Neural cell (in vitro differentiated cells): ENCODE measurements around the gene LRRC45. TPM values are rescaled to one million over a fixed set of nuclear protein-coding genes. Genes with fewer than 3 reads are reported as not detected.

Experiments
- H2AFZ ChIP-seq: fragments of 200-600, 300-800 bp; sonication (generic), shearing (Covaris generic); 2 replicates; pipeline ENCODE4 v1.6.0; 2014; ENCODE audit warnings: low read depth, mild to moderate bottlenecking, antibody characterized with exemption, low read length, moderate library complexity
- H3F3A ChIP-seq: fragments of 200-600 bp; shearing (Covaris generic); 2 replicates; pipeline ENCODE4 v1.6.1; 2016; ENCODE audit warnings: mild to moderate bottlenecking, moderate library complexity, mixed read lengths, antibody characterized with exemption, low read length; ENCODE audit not compliant: insufficient read depth, poor library complexity, severe bottlenecking
- H3K27ac ChIP-seq: fragments of 200-600, 300-800 bp; sonication (generic), shearing (Covaris generic); 2 replicates; pipeline ENCODE4 v1.5.1; 2014; ENCODE audit warnings: mild to moderate bottlenecking, low read length, moderate library complexity
- H3K27me3 ChIP-seq: fragments of 300-800, 200-600 bp; sonication (generic), shearing (Covaris generic); 2 replicates; pipeline ENCODE4 v1.6.0; 2014; ENCODE audit warnings: mild to moderate bottlenecking, low read depth, low read length, moderate library complexity; ENCODE audit not compliant: insufficient read depth
- H3K36me3 ChIP-seq: fragments of 300-800, 200-600 bp; sonication (generic), shearing (Covaris generic); 2 replicates; pipeline ENCODE4 v1.5.1; 2014; ENCODE audit warnings: mild to moderate bottlenecking, antibody characterized with exemption, low read length, moderate library complexity; ENCODE audit not compliant: insufficient read depth
- H3K4me2 ChIP-seq: fragments of 300-800, 200-600 bp; sonication (generic), shearing (Covaris generic); 2 replicates; pipeline ENCODE4 v1.6.0; 2014; ENCODE audit warnings: mild to moderate bottlenecking, low read length
- H3K4me3 ChIP-seq: fragments of 300-800, 200-600 bp; sonication (generic), shearing (Covaris generic); 2 replicates; pipeline ENCODE4 v1.5.1; 2014; ENCODE audit warnings: mild to moderate bottlenecking, low read length, moderate library complexity
- H3K79me2 ChIP-seq: fragments of 200-600 bp; shearing (Covaris generic); replicated peaks from 2 replicates; pipeline ENCODE4 v1.6.0; 2014; ENCODE audit warnings: mild to moderate bottlenecking, low read length, moderate library complexity; ENCODE audit not compliant: insufficient read depth
- H3K9ac ChIP-seq: fragments of 300-800, 200-600 bp; sonication (generic), shearing (Covaris generic); 2 replicates; pipeline ENCODE4 v1.6.1; 2016; ENCODE audit warnings: mild to moderate bottlenecking, low read length, mixed read lengths
- H3K9me2 ChIP-seq: fragments of 200-600 bp; shearing (Covaris generic); 2 replicates; pipeline ENCODE4 v1.6.1; 2016; ENCODE audit warnings: mild to moderate bottlenecking, low read length, mixed read lengths; ENCODE audit not compliant: insufficient read depth
- H3K9me3 ChIP-seq: fragments of 200-600, 300-800 bp; sonication (generic), shearing (Covaris generic); 2 replicates; pipeline ENCODE4 v1.6.1; 2016; ENCODE audit warnings: mild to moderate bottlenecking, mixed run types, low read length, moderate library complexity, mixed read lengths
- H4K20me1 ChIP-seq: fragments of 200-600 bp; shearing (Covaris generic); 2 replicates; pipeline ENCODE4 v1.6.1; 2016; ENCODE audit warnings: mild to moderate bottlenecking, mixed run types; ENCODE audit not compliant: insufficient read depth
- EP300 ChIP-seq: fragments of 450-650 bp; conservative IDR thresholded peaks from 2 replicates; pipeline ENCODE4 v1.6.1; 2014; ENCODE audit warnings: antibody characterized with exemption, mild to moderate bottlenecking, moderate library complexity; ENCODE audit not compliant: poor library complexity, severe bottlenecking
- EZH2 ChIP-seq: fragments of 200-600, 300-800 bp; shearing (Covaris generic), sonication (generic); IDR thresholded peaks from 2 replicates; pipeline ENCODE4 v1.6.1; 2014; ENCODE audit warnings: antibody characterized with exemption, low read length, borderline replicate concordance, mild to moderate bottlenecking; ENCODE audit not compliant: insufficient read depth, poor library complexity, severe bottlenecking
- MXI1 ChIP-seq: fragments of 450-650 bp; conservative IDR thresholded peaks from 2 replicates; pipeline ENCODE4 v1.6.1; 2014; ENCODE audit warnings: antibody characterized with exemption, mild to moderate bottlenecking; ENCODE audit not compliant: poor library complexity, severe bottlenecking
- POLR2AphosphoS5 ChIP-seq: IDR thresholded peaks from 2 replicates; pipeline ENCODE4 v1.6.1; 2012
- RAD21 ChIP-seq: fragments of 450-650 bp; conservative IDR thresholded peaks from 2 replicates; pipeline ENCODE4 v1.6.1; 2014; ENCODE audit warnings: antibody characterized with exemption, mild to moderate bottlenecking, moderate library complexity
- SMC3 ChIP-seq: fragments of 450-650 bp; conservative IDR thresholded peaks from 2 replicates; pipeline ENCODE4 v1.6.1; 2014; ENCODE audit warnings: antibody characterized with exemption, mild to moderate bottlenecking, moderate library complexity; ENCODE audit not compliant: poor library complexity
- TAF1 ChIP-seq: IDR thresholded peaks from 2 replicates; pipeline ENCODE4 v1.6.1; 2012; ENCODE audit warnings: low read depth
- polyA plus RNA-seq: library from polyadenylated mRNA; depleted of rRNA; stranded (reverse); fragments of >200 nt; gene quantifications from 2 replicates; pipeline ENCODE4 v1.2.3, GENCODE V29; 2014
- TF ChIP-seq, protein P1 (sequence below): fragments of 450-650 bp; IDR thresholded peaks from 2 replicates; pipeline ENCODE4 v1.5.1; 2014; ENCODE audit warnings: antibody characterized with exemption, mild to moderate bottlenecking, moderate library complexity; ENCODE audit not compliant: poor library complexity, severe bottlenecking
- TF ChIP-seq, protein P2 (sequence below): IDR thresholded peaks from 2 replicates; pipeline ENCODE4 v1.6.1; 2012; ENCODE audit warnings: borderline replicate concordance

The LRRC45 gene
- polyA plus RNA-seq, 1 donor from 2014 or later: 51.7 TPM

DNA sequence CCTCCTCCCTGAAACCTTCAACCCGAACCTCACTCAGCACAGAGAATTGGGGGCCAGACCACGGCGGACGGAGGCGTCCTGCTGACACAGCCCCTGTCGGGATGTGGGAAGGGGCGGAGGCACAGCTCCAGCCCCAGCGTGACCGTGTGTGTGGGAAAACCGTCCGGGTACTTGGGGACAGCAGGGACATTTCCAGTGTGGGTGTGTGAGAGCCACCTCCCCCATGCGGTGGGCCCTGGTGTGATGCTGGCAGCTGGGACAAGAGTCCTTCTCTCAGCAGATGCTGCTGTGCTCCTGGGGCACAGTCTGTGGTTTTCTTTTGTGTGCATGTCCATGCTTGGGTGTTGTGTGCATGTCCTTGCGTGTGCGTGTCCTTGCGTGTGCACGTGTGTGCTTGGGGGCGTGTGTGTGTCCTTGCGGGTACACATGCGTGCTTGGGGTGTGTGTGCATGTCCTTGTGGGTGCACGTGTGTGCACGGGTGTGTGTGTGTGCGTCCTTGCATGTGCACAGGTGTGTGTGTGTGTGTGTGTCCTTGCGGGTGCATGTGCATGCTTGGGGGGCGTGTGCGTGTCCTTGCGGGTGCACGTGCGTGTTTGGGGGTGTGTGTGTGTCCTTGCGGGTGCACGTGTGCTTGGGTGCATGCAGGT lies 17.3 kb upstream of the LRRC45 start:
- Histone ChIP-seq H3K4me2 (no peak overlapping the region), H3K9ac (no peak overlapping the region), H4K20me1 (no peaks in the 10 kb centered on the region), H3F3A (no peaks in the 10 kb centered on the region), H3K4me3 (no peak overlapping the region), H2AFZ (no peak overlapping the region), H3K27ac (no peak overlapping the region), H3K9me2 (no peaks in the 10 kb centered on the region), H3K36me3 (no peaks in the 10 kb centered on the region), H3K27me3 (no peaks in the 10 kb centered on the region), H3K9me3 (no peaks in the 10 kb centered on the region), H3K79me2 (no peaks in the 10 kb centered on the region)
- TF ChIP-seq TAF1: no peak
- no peak for TF ChIP-seq RAD21
- TF ChIP-seq, protein P1, sequence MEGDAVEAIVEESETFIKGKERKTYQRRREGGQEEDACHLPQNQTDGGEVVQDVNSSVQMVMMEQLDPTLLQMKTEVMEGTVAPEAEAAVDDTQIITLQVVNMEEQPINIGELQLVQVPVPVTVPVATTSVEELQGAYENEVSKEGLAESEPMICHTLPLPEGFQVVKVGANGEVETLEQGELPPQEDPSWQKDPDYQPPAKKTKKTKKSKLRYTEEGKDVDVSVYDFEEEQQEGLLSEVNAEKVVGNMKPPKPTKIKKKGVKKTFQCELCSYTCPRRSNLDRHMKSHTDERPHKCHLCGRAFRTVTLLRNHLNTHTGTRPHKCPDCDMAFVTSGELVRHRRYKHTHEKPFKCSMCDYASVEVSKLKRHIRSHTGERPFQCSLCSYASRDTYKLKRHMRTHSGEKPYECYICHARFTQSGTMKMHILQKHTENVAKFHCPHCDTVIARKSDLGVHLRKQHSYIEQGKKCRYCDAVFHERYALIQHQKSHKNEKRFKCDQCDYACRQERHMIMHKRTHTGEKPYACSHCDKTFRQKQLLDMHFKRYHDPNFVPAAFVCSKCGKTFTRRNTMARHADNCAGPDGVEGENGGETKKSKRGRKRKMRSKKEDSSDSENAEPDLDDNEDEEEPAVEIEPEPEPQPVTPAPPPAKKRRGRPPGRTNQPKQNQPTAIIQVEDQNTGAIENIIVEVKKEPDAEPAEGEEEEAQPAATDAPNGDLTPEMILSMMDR: no peak
- no peak for TF ChIP-seq EP300
- TF ChIP-seq, protein P2, sequence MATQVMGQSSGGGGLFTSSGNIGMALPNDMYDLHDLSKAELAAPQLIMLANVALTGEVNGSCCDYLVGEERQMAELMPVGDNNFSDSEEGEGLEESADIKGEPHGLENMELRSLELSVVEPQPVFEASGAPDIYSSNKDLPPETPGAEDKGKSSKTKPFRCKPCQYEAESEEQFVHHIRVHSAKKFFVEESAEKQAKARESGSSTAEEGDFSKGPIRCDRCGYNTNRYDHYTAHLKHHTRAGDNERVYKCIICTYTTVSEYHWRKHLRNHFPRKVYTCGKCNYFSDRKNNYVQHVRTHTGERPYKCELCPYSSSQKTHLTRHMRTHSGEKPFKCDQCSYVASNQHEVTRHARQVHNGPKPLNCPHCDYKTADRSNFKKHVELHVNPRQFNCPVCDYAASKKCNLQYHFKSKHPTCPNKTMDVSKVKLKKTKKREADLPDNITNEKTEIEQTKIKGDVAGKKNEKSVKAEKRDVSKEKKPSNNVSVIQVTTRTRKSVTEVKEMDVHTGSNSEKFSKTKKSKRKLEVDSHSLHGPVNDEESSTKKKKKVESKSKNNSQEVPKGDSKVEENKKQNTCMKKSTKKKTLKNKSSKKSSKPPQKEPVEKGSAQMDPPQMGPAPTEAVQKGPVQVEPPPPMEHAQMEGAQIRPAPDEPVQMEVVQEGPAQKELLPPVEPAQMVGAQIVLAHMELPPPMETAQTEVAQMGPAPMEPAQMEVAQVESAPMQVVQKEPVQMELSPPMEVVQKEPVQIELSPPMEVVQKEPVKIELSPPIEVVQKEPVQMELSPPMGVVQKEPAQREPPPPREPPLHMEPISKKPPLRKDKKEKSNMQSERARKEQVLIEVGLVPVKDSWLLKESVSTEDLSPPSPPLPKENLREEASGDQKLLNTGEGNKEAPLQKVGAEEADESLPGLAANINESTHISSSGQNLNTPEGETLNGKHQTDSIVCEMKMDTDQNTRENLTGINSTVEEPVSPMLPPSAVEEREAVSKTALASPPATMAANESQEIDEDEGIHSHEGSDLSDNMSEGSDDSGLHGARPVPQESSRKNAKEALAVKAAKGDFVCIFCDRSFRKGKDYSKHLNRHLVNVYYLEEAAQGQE: no peak
- no peak for TF ChIP-seq SMC3
- no peak for TF ChIP-seq EZH2
- no peak for TF ChIP-seq POLR2AphosphoS5
- no peak for TF ChIP-seq MXI1

DNA sequence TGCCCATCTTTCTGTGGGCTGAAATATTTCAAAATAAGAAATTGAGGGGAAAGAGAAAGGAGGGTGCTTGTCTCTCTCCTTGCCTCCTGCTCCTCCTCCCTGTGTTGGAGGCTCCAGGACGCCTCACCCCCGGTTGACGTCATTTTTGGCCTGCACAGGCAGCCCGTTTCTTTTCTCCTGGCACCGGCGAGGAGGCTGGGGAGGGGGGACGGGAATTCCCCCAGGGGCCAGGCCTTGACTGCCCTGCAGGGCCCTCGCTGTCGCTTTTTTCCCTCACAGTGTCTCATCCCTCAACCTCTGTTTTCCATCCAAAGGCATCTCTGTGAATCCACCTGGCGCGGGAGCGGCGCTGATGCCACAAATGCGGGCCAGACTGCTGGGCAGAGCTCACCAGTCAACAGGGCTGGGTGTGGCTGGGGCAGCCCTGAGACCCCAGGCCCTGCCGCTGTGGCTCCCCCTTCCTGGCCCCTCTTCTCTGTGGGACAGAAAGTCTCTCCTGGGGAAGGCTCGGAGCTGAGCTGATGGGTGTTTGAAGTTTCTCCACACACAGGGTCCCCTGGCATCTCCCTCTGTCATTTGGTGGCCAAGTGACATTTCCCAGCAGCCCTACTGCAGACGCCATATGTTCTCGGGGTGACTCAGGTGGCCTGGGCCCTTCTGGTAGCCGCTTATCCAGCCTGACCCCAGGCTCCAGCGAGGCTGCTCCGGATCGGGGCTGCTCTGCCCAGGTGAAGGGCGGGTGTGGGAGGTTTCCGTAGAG lies 16.5 kb upstream of the LRRC45 start:
- Histone ChIP-seq H3K27me3 (no peaks in the 10 kb centered on the region), H3K4me3 (no peak overlapping the region), H3K9ac (no peak overlapping the region), H3K4me2 (no peak overlapping the region), H3K9me3 (no peaks in the 10 kb centered on the region), H3K9me2 (no peaks in the 10 kb centered on the region), H3K27ac (no peak overlapping the region), H4K20me1 (no peaks in the 10 kb centered on the region), H3K36me3 (no peaks in the 10 kb centered on the region), H3K79me2 (no peaks in the 10 kb centered on the region), H3F3A (no peaks in the 10 kb centered on the region), H2AFZ (no peak overlapping the region)
- no peak for TF ChIP-seq EP300
- TF ChIP-seq TAF1: no peak
- TF ChIP-seq SMC3: no peak
- no peak for TF ChIP-seq EZH2
- no peak for TF ChIP-seq MXI1
- TF ChIP-seq, protein P2: no peak
